ENCODE results near the gene TSNAXIP1. TPM values are rescaled to one million over a fixed set of nuclear protein-coding genes. Genes with fewer than 3 reads are reported as not detected.

TSNAXIP1 gene
- total and polyA plus RNA-seq, 4 donors: 4.1 to 8.7 (median 5.0) TPM

- ATAC-seq (ENCODE audit: insufficient read depth, low FRiP score): no peak
- H3K27ac ChIP-seq (ENCODE audit: low read depth in 1 of 2, low read length in 1 of 2): peak overlapping the region in 1 of 2 donors; percentile 97
- H3K36me3 ChIP-seq (ENCODE audit: control insufficient read depth in 4 of 4, insufficient read depth in 4 of 4, low read length in 4 of 4): peaks cover 0 to 4% (median 2%) of the 10 kb centered on the region in 4 donors
- WGBS, 2 donors: 88 to 93% methylated on average over 11 of the region's 11 CpGs
- peaks cover 20 to 40% (median 24%) of the 10 kb centered on the region in 5 donors for H3K4me1 ChIP-seq (ENCODE audit: control insufficient read depth in 5 of 5, insufficient read depth in 5 of 5, low read length in 5 of 5)
- no peak overlapping the region for H3K4me3 ChIP-seq
- H3K27me3 ChIP-seq (ENCODE audit: control insufficient read depth in 3 of 3, insufficient read depth in 3 of 3, low read length in 2 of 3): no peaks in the 10 kb centered on the region
- H3K9me3 ChIP-seq (ENCODE audit: control insufficient read depth in 4 of 4, insufficient read depth in 3 of 4, low read length in 3 of 4): no peaks in the 10 kb centered on the region
- H3K9ac ChIP-seq (ENCODE audit: insufficient read depth in 1 of 2, low read length in 2 of 2): peak overlapping the region; percentile 70 to 84
- TF ChIP-seq CTCF (IDR thresholded peaks at IDR 0.05; ENCODE audit: control extremely low read depth, extremely low read depth): no peak
- DNase-seq: no peak
Measured at GRCh38 chr16:67848118-67848517, 41.4 kb downstream of the TSNAXIP1 start.

- no peaks in the 10 kb centered on the region for H3K27me3 ChIP-seq (ENCODE audit: control insufficient read depth in 3 of 3, insufficient read depth in 3 of 3, low read length in 2 of 3)
- DNase-seq (no peak), ATAC-seq (ENCODE audit: insufficient read depth, low FRiP score) (no peak)
- H3K4me3 ChIP-seq: no peak overlapping the region
- WGBS, 2 donors: 98 to 100% methylated on average over 3 of the region's 3 CpGs
- H3K4me1 ChIP-seq (ENCODE audit: control insufficient read depth in 5 of 5, insufficient read depth in 5 of 5, low read length in 5 of 5): peaks cover 0 to 29% (median 11%) of the 10 kb centered on the region in 5 donors
- no peak overlapping the region for H3K9ac ChIP-seq (ENCODE audit: insufficient read depth in 1 of 2, low read length in 2 of 2)
- H3K36me3 ChIP-seq (ENCODE audit: control insufficient read depth in 4 of 4, insufficient read depth in 4 of 4, low read length in 4 of 4): peaks cover 0 to 6% (median 2%) of the 10 kb centered on the region in 4 donors
- TF ChIP-seq CTCF (IDR thresholded peaks at IDR 0.05; ENCODE audit: control extremely low read depth, extremely low read depth): no peak
- H3K27ac ChIP-seq (ENCODE audit: low read depth in 1 of 2, low read length in 1 of 2): no peak overlapping the region
- H3K9me3 ChIP-seq (ENCODE audit: control insufficient read depth in 4 of 4, insufficient read depth in 3 of 4, low read length in 3 of 4): no peaks in the 10 kb centered on the region
Measured at GRCh38 chr16:67853670-67854069, 47.0 kb downstream of the TSNAXIP1 start.

DNA sequence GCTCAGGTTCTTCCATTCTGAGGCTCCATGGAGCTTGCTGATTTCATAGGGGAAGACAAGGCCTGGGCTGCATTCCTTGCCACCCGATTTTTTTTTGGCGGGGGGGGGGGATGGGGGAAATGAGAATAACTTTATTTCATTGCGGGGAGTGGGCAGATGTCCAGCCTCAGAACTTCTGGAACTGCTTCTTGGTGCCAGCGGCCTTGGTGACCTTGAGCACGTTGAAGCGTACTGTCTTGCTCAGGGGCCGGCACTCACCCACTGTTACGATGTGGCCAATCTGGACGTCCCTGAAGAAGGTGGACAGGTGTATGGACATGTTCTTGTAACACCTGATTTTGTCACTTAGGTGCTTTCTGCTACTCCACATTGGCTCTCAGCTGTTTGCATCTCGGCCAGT, 49.1 kb downstream of the TSNAXIP1 start:
- 82 to 91% methylated on average over 10 of the region's 10 CpGs for WGBS, 2 donors
- peaks cover 0 to 7% (median 3%) of the 10 kb centered on the region in 4 donors for H3K36me3 ChIP-seq (ENCODE audit: control insufficient read depth in 4 of 4, insufficient read depth in 4 of 4, low read length in 4 of 4)
- no peak overlapping the region for H3K4me3 ChIP-seq
- H3K9ac ChIP-seq (ENCODE audit: insufficient read depth in 1 of 2, low read length in 2 of 2): no peak overlapping the region
- no peak for TF ChIP-seq CTCF (IDR thresholded peaks at IDR 0.05; ENCODE audit: control extremely low read depth, extremely low read depth)
- peak overlapping the region in 1 of 2 donors; percentile 58 for H3K27ac ChIP-seq (ENCODE audit: low read depth in 1 of 2, low read length in 1 of 2)
- ATAC-seq (ENCODE audit: insufficient read depth, low FRiP score) (no peak), DNase-seq (no peak)
- peaks cover 0 to 34% (median 11%) of the 10 kb centered on the region in 5 donors for H3K4me1 ChIP-seq (ENCODE audit: control insufficient read depth in 5 of 5, insufficient read depth in 5 of 5, low read length in 5 of 5)
- no peaks in the 10 kb centered on the region for H3K9me3 ChIP-seq (ENCODE audit: control insufficient read depth in 4 of 4, insufficient read depth in 3 of 4, low read length in 3 of 4)
- no peaks in the 10 kb centered on the region for H3K27me3 ChIP-seq (ENCODE audit: control insufficient read depth in 3 of 3, insufficient read depth in 3 of 3, low read length in 2 of 3)
